ENCODE data around the gene GOLGA8A.

DNA sequence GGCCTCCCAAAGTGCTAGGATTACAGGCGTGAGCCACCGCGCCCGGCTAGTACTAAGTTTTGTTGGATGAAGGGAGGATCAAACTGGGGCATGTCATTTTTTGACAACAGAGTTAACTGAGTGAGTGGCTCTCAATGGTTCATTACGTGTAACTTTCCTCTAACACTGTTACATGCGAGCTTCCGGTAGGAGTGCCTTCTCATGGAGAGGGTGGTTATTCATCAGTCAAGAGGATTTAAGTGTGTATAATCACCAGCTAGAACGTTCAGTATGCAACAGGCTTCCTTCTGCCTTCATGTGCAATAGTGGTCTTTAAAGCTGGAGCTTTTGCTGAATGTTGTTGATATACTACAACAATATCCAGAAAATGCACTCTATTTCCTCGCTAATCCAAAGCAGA is 19.1 kb upstream of the GOLGA8A start:
- no peak for TF ChIP-seq POLR2A (IDR thresholded peaks at IDR 0.05)
- no peak for TF ChIP-seq CTCF (IDR thresholded peaks at IDR 0.05)
